ENCODE data around the gene XRCC1. TPM values are rescaled to one million over a fixed set of nuclear protein-coding genes. Genes with fewer than 3 reads are reported as not detected.

The XRCC1 gene
- total RNA-seq, 2 experiments from 2014 or later = 33.1 to 39.5 TPM

GRCh38 chr19:43507880-43508279, 67.4 kb downstream of the XRCC1 start:
- ChIA-PET POLR2A (no interaction called here), CTCF (interaction anchor here (0.6 kb wide), 1 partner anchor 20 kb away, joined by 3 read pairs; no protein-coding TSS in a partner anchor)

DNA sequence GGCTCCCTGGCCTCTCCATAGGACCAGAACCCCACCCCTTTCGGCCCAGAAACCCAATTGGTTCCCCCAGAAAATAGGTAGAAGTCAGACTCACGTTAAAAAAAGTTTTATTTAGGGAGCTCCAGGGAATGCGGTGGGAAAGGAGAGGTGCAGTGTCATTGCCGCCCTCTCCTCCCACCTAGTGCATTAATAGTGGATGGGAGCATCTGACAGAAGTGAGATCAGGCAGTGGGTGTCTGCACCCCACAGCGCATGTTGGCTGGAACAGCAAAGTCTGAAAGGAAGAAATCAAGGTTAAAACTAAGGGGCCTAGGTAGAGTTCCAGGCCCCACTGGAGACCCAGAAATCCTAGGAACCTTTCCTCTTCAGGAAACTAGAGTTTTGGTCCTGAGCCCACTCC, 68.7 kb downstream of the XRCC1 start:
- ChIA-PET POLR2A (no interaction called here), CTCF (interaction anchor here (1.0 to 4.3 kb wide), 3 partner anchors 13 to 60 kb away, joined by 3 to 20 read pairs (median 3); no protein-coding TSS in a partner anchor)

DNA sequence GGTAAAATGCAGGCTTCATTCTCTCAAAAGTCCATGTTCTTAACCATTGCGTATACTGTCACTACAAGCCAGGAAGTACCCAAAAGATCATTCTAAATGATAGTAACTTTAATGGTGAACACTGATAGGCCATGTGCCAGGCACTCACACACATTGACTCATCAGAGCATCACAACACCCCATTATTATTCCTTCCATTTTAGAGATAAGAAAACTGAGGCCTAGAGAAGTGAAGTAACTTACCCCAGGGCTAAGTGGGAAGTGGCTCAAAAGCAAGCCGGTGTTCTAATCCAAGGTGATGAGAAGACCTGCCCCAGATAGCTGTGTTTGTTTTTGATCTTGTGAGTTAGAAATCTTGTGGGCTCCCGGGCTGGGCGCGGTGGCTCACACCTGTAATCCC, 69.4 kb downstream of the XRCC1 start:
- ChIA-PET POLR2A (no interaction called here), CTCF (interaction anchor here (1.0 to 4.3 kb wide), 3 partner anchors 13 to 59 kb away, joined by 3 to 20 read pairs (median 3); no protein-coding TSS in a partner anchor)

DNA sequence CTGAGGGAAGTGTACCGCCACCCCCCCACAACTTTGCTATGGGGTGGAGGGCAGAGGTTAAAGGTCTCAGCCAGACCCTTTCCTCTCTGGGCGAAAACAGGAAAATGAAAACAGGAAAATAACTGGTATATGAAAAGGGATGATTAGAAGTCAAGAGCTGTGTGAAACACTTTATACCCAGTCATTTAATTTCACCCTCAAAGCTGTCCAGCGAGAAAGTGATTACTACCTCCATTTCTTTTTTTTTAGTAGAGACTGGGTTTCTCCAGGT, 70.2 kb downstream of the XRCC1 start:
- POLR2A ChIA-PET = interaction anchor here (1.9 kb wide), 1 partner anchor 41 kb away, joined by 15 read pairs; no protein-coding TSS in a partner anchor
- CTCF ChIA-PET = interaction anchor here (1.8 to 4.3 kb wide), 4 partner anchors 13 to 90 kb away, joined by 5 to 20 read pairs (median 12); partner anchors contain the start of gene IRGQ

GRCh38 chr19:43504426-43505185, 70.7 kb downstream of the XRCC1 start, which contains the start of gene PHLDB3:
TSS of gene PHLDB3 (minus strand) at chr19:43504746. CDS start at chr19:43504118, 628 bp downstream.
- POLR2A ChIA-PET = interaction anchor here (0.6 to 1.9 kb wide), 6 partner anchors 28 to 249 kb away, joined by 3 to 15 read pairs (median 4); partner anchors contain the start of genes IRGQ, ZNF575 and ZNF576
- CTCF ChIA-PET = interaction anchor here (0.7 to 4.3 kb wide), 9 partner anchors 9 to 91 kb away, joined by 3 to 20 read pairs (median 5); partner anchors contain the start of genes IRGQ and ZNF575

DNA sequence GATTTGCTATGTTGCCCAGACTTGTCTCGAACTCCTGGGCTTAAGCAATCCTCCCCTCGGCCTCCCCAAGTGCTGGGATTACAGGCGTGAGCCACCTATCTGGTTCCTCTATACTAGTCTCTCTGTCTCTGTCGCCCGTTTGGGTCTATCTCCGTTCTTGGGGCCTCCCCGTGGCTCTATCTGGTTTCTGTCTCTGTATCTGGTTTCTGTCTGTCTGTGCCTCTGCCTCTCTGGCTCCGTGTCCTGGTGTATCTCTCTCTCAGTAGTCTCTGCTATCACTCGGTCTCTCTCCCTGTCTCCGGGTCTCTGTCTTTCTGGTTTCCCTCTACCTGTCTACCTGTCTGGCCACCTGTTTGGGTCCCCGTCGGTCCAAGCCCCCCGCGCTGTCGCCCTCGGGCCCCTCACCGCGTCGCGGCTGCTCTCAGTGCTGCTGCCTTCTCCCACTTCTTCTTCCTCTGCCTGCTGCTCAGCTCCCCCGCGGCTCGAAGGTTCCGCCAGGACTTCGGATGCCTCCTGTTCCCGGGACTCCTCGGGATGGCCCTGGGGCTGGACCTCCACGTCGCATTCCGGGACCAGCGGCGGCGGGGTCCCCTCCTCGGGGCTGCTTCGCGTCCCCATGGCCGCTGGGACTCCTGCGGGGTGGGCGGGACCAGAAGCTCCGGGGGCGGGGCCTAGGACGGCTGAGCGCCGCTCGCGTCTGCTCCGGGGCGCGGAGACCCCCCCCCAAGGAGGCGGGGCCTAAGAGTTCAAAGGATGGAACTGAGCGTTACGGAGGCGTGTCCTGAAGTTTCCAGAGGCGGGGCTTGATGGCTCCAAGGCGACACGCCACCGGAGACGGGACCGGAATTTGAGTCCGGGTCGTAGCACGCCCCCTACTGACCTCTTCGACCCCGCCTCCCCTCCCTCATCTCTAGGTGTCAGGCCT, 71.6 kb downstream of the XRCC1 start:
- ChIA-PET POLR2A (interaction anchor here (0.5 to 1.9 kb wide), 10 partner anchors 27 to 1452 kb away, joined by 3 to 15 read pairs (median 3); partner anchors contain the start of genes IRGQ, ZNF575 and ZNF576), CTCF (interaction anchor here (0.7 to 4.3 kb wide), 9 partner anchors 9 to 91 kb away, joined by 3 to 20 read pairs (median 5); partner anchors contain the start of genes IRGQ and ZNF575)

- ChIA-PET CTCF (interaction anchor here (1.1 to 4.3 kb wide), 2 partner anchors 55 kb away, joined by 4 to 20 read pairs; no protein-coding TSS in a partner anchor), POLR2A (interaction anchor here (0.6 kb wide), 1 partner anchor 263 kb away, joined by 5 read pairs; no protein-coding TSS in a partner anchor)
Observed at GRCh38 chr19:43502419-43502976, 72.8 kb downstream of the XRCC1 start.

- ChIA-PET POLR2A (interaction anchor here (0.6 kb wide), 1 partner anchor 264 kb away, joined by 5 read pairs; no protein-coding TSS in a partner anchor), CTCF (interaction anchor here (1.1 kb wide), 1 partner anchor 55 kb away, joined by 4 read pairs; no protein-coding TSS in a partner anchor)
Observed at GRCh38 chr19:43501661-43502418, 73.5 kb downstream of the XRCC1 start.

DNA sequence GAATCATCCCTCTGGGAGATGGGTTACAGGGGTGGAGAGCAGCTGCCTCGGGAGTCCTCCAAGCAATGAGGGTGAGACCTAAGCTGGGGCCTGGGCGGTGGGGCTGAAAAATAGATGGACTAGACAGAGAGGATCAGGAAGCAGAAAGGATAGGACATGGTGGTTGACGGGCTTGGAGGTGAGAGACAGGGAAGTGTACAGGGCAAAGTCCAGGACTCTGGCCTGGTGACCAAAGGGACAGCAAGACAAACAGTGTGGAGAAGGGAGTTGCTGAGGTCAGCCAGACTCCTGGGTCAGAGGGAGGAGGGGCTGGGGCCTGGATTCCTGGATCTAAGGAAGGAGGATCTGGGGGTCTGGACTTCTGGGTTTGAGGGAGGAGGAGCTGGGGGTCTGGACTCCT, 76.3 kb downstream of the XRCC1 start:
- ChIA-PET POLR2A (interaction anchor here (0.6 kb wide), 1 partner anchor 30 kb away, joined by 4 read pairs; no protein-coding TSS in a partner anchor), CTCF (interaction anchor here (2.4 kb wide), 1 partner anchor 20 kb away, joined by 5 read pairs; no protein-coding TSS in a partner anchor)

DNA sequence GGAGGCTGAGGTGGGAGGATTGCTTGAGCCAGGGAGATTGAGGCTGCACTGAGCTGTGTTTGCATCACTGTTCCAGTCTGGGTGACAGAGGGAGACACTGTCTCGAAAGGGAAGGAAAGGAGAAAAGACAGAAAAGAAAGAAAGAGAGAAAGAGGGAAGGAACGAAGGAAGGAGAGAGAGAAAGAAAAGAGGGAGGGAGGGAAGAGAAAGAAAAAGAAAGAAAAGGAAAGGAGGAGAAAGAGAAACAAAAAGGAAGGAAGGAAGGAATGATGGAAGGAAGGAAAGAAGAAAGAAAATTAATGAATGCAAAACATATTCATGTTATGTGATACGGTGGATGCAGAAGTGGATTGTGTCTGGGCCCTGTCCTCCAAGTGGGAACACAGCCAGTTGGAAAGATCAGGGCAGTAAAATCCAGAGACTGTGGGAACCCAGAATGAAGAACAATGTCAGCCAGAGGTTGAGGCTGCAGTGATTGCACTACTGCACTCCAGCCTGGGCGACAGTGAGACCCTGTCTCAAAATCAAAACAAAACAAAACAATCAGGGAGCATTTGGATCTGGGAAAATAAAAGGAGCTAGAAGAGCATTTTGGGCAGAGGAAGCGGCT, 77.0 kb downstream of the XRCC1 start:
- ChIA-PET CTCF (interaction anchor here (2.4 kb wide), 1 partner anchor 21 kb away, joined by 5 read pairs; no protein-coding TSS in a partner anchor), POLR2A (no interaction called here)

DNA sequence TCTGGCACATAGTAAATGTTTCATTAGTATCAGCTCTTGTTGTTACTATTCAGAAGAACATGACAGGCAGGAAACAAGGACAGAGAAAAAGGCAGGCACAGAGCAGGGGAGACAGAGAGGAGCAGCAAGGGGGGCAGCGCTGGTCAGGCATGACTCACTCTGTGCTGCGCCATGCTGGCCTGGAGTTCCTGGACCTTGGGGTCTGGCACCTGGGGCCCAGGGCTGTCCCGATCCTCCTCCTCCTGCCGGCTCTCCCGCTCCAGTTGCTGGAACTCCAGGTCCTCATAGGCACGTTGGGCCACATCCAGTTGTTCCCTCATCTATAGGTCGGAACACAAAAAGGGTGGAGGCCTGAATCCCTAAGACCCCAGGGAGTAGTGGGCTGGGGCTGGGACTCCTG, 78.4 kb downstream of the XRCC1 start:
- CTCF ChIA-PET = no interaction called here
- POLR2A ChIA-PET = no interaction called here

- CTCF ChIA-PET = interaction anchor here (1.3 kb wide), 1 partner anchor 9 kb away, joined by 4 read pairs; no protein-coding TSS in a partner anchor
- POLR2A ChIA-PET = no interaction called here
Observed at GRCh38 chr19:43495082-43495481, 80.2 kb downstream of the XRCC1 start.

Other genes starting within 250 kb of the XRCC1 start
- not detected for gene CD177, start 221.8 kb downstream of the XRCC1 start, total RNA-seq
- gene TEX101, start 160.6 kb downstream of the XRCC1 start, total RNA-seq = not detected
- 1 to 10 TPM; 2.0 to 2.2 TPM for gene LYPD3, start 109.9 kb downstream of the XRCC1 start, total RNA-seq
- gene PHLDB3, start 70.8 kb downstream of the XRCC1 start, total RNA-seq = 10 to 100 TPM; 13.4 to 14.5 TPM
- 10 to 100 TPM; 41.6 to 42.0 TPM for gene ETHE1, start 48.3 kb downstream of the XRCC1 start, total RNA-seq
- gene ZNF575, start 42.3 kb downstream of the XRCC1 start, total RNA-seq = 1 to 10 TPM; 1.3 to 2.2 TPM
- gene PINLYP, start 274 bp upstream of the XRCC1 start, total RNA-seq = 10 to 100 TPM; 14.9 to 15.1 TPM
- gene IRGQ, start 20.6 kb upstream of the XRCC1 start, total RNA-seq = 10 to 100 TPM; 27.7 to 28.1 TPM
- 10 to 100 TPM; 21.0 TPM for gene ZNF576, start 21.1 kb upstream of the XRCC1 start, total RNA-seq
- gene SRRM5, start 36.6 kb upstream of the XRCC1 start, total RNA-seq = under 1 TPM; 0.08 to 0.40 TPM
- 10 to 100 TPM; 19.8 to 20.1 TPM for gene ZNF428, start 44.1 kb upstream of the XRCC1 start, total RNA-seq
- under 1 TPM; 0.17 to 0.48 TPM for gene CADM4, start 64.3 kb upstream of the XRCC1 start, total RNA-seq
- gene PLAUR, start 94.6 kb upstream of the XRCC1 start, total RNA-seq = 1 to 10 TPM; 6.3 to 6.6 TPM
- gene IRGC, start 140.5 kb upstream of the XRCC1 start, total RNA-seq = not detected
- 10 to 100 TPM; 77.6 to 80.4 TPM for gene SMG9, start 179.4 kb upstream of the XRCC1 start, total RNA-seq
- gene KCNN4, start 205.4 kb upstream of the XRCC1 start, total RNA-seq = 10 to 100 TPM; 83.8 to 89.2 TPM
- gene LYPD5, start 226.9 kb upstream of the XRCC1 start, total RNA-seq = under 1 TPM; 0.32 to 0.73 TPM